Large intestine (tissue), 3 donors: Measurements from ENCODE around the gene CRIP1. TPM values are rescaled to one million over a fixed set of nuclear protein-coding genes. Genes with fewer than 3 reads are reported as not detected.

Experiments
- DNase-seq, 2 donors: peaks; one replicate each; pipeline versions ENCODE4 v3.0.0 to v3.0.0-alpha.2; 2013
- H3K27ac ChIP-seq: one replicate; pipeline ENCODE4 v1.5.1; 2013; ENCODE audit warnings: low read length
- H3K27me3 ChIP-seq: 2 replicates; pipeline ENCODE4 v1.6.1; 2013; ENCODE audit warnings: low read length; ENCODE audit not compliant: control insufficient read depth, insufficient read depth
- H3K36me3 ChIP-seq: 2 replicates; pipeline ENCODE4 v1.6.1; 2013; ENCODE audit warnings: low read length; ENCODE audit not compliant: control insufficient read depth, insufficient read depth
- H3K4me1 ChIP-seq: one replicate; pipeline ENCODE4 v1.6.1; 2013; ENCODE audit warnings: low read length; ENCODE audit not compliant: control insufficient read depth, insufficient read depth
- H3K4me3 ChIP-seq: one replicate; pipeline ENCODE4 v1.5.1; 2013; ENCODE audit warnings: low read length
- H3K9me3 ChIP-seq: one replicate; pipeline ENCODE4 v1.6.1; 2013; ENCODE audit warnings: mild to moderate bottlenecking, low read depth, low read length, moderate library complexity; ENCODE audit not compliant: control insufficient read depth
- WGBS: methylation state at CpG from one replicate; pipeline ENCODE4 v1.1.5; 2013; ENCODE audit warnings: low lambda C conversion rate; ENCODE audit not compliant: insufficient coverage; 5-methylcytosine and 5-hydroxymethylcytosine counted together
- polyA plus RNA-seq: library from polyadenylated mRNA; unstranded; fragments of 120-200 nt; gene quantifications from one replicate; pipeline ENCODE4 v1.2.1, GENCODE V29; 2013

Gene CRIP1
- polyA plus RNA-seq, 1 donor: 136 TPM

- Histone ChIP-seq H3K4me3 (no peak overlapping the region), H3K27ac (no peak overlapping the region), H3K9me3 (no peaks in the 10 kb centered on the region), H3K27me3 (no peaks in the 10 kb centered on the region), H3K4me1 (peaks cover 2% of the 10 kb centered on the region), H3K36me3 (peaks cover 43% of the 10 kb centered on the region)
- 60% methylated on average over 1 of the region's 17 CpGs for WGBS
- DNase-seq: no peak
These were observed 44.6 kb upstream of the CRIP1 start for GRCh38 chr14:105442125-105442524.

GRCh38 chr14:105442834-105443233, 43.9 kb upstream of the CRIP1 start:
- H3K27ac ChIP-seq: no peak overlapping the region
- H3K36me3 ChIP-seq: peaks cover 43% of the 10 kb centered on the region
- H3K27me3 ChIP-seq: no peaks in the 10 kb centered on the region
- no peak overlapping the region for H3K4me3 ChIP-seq
- DNase-seq: no peak
- no peaks in the 10 kb centered on the region for H3K9me3 ChIP-seq
- no CpG with 5 or more reads among the region's 12 CpGs for WGBS
- H3K4me1 ChIP-seq: no peaks in the 10 kb centered on the region

- Histone ChIP-seq H3K9me3 (no peaks in the 10 kb centered on the region), H3K27me3 (no peaks in the 10 kb centered on the region), H3K27ac (no peak overlapping the region), H3K4me3 (no peak overlapping the region), H3K4me1 (no peaks in the 10 kb centered on the region), H3K36me3 (peaks cover 36% of the 10 kb centered on the region)
- no peak for DNase-seq
- WGBS: no CpG with 5 or more reads among the region's 17 CpGs
These were observed 41.8 kb upstream of the CRIP1 start for GRCh38 chr14:105444859-105445258.

GRCh38 chr14:105445290-105445689, 41.4 kb upstream of the CRIP1 start:
- WGBS: 100% methylated on average over 1 of the region's 24 CpGs
- H3K27me3 ChIP-seq: no peaks in the 10 kb centered on the region
- no peaks in the 10 kb centered on the region for H3K9me3 ChIP-seq
- no peak overlapping the region for H3K27ac ChIP-seq
- H3K36me3 ChIP-seq: peaks cover 36% of the 10 kb centered on the region
- no peaks in the 10 kb centered on the region for H3K4me1 ChIP-seq
- H3K4me3 ChIP-seq: no peak overlapping the region
- no peak for DNase-seq

- DNase-seq: no peak
- Histone ChIP-seq H3K27ac (no peak overlapping the region), H3K9me3 (no peaks in the 10 kb centered on the region), H3K4me3 (no peak overlapping the region), H3K27me3 (no peaks in the 10 kb centered on the region), H3K4me1 (no peaks in the 10 kb centered on the region), H3K36me3 (peaks cover 36% of the 10 kb centered on the region)
- no CpG with 5 or more reads among the region's 26 CpGs for WGBS
These were observed 40.5 kb upstream of the CRIP1 start for GRCh38 chr14:105445901-105446845.

GRCh38 chr14:105446971-105447370, 39.7 kb upstream of the CRIP1 start:
- Histone ChIP-seq H3K27me3 (no peaks in the 10 kb centered on the region), H3K9me3 (no peaks in the 10 kb centered on the region), H3K4me1 (no peaks in the 10 kb centered on the region), H3K36me3 (peaks cover 42% of the 10 kb centered on the region), H3K27ac (no peak overlapping the region), H3K4me3 (no peak overlapping the region)
- DNase-seq: no peak
- WGBS: no CpG with 5 or more reads among the region's 14 CpGs

GRCh38 chr14:105447651-105448640, 38.7 kb upstream of the CRIP1 start:
- no peaks in the 10 kb centered on the region for H3K4me1 ChIP-seq
- no peak overlapping the region for H3K27ac ChIP-seq
- no peak overlapping the region for H3K4me3 ChIP-seq
- no peaks in the 10 kb centered on the region for H3K9me3 ChIP-seq
- no peak for DNase-seq
- WGBS: no CpG with 5 or more reads among the region's 31 CpGs
- no peaks in the 10 kb centered on the region for H3K27me3 ChIP-seq
- peaks cover 41% of the 10 kb centered on the region for H3K36me3 ChIP-seq

- WGBS: no CpG with 5 or more reads among the region's 16 CpGs
- Histone ChIP-seq H3K9me3 (no peaks in the 10 kb centered on the region), H3K36me3 (peaks cover 45% of the 10 kb centered on the region), H3K4me1 (no peaks in the 10 kb centered on the region), H3K27ac (no peak overlapping the region), H3K4me3 (no peak overlapping the region), H3K27me3 (no peaks in the 10 kb centered on the region)
- DNase-seq: peak in 1 of 2 donors; percentile 41
These were observed 38.0 kb upstream of the CRIP1 start for GRCh38 chr14:105448706-105449111.

- no peaks in the 10 kb centered on the region for H3K9me3 ChIP-seq
- no peaks in the 10 kb centered on the region for H3K27me3 ChIP-seq
- WGBS: no CpG with 5 or more reads among the region's 47 CpGs
- H3K27ac ChIP-seq: no peak overlapping the region
- no peaks in the 10 kb centered on the region for H3K4me1 ChIP-seq
- no peak overlapping the region for H3K4me3 ChIP-seq
- peaks cover 52% of the 10 kb centered on the region for H3K36me3 ChIP-seq
- DNase-seq: no peak
These were observed 37.2 kb upstream of the CRIP1 start for GRCh38 chr14:105449276-105450122.
